Measurements from ENCODE around the gene ZNF776. TPM values are rescaled to one million over a fixed set of nuclear protein-coding genes. Genes with fewer than 3 reads are reported as not detected.
A peak's percentile ranks its signal among the peaks of the same experiment; 100 is the strongest.

ZNF776 gene
- total RNA-seq: 29.1 to 30.4 TPM (median 29.7 TPM) in 3 replicates

DNA sequence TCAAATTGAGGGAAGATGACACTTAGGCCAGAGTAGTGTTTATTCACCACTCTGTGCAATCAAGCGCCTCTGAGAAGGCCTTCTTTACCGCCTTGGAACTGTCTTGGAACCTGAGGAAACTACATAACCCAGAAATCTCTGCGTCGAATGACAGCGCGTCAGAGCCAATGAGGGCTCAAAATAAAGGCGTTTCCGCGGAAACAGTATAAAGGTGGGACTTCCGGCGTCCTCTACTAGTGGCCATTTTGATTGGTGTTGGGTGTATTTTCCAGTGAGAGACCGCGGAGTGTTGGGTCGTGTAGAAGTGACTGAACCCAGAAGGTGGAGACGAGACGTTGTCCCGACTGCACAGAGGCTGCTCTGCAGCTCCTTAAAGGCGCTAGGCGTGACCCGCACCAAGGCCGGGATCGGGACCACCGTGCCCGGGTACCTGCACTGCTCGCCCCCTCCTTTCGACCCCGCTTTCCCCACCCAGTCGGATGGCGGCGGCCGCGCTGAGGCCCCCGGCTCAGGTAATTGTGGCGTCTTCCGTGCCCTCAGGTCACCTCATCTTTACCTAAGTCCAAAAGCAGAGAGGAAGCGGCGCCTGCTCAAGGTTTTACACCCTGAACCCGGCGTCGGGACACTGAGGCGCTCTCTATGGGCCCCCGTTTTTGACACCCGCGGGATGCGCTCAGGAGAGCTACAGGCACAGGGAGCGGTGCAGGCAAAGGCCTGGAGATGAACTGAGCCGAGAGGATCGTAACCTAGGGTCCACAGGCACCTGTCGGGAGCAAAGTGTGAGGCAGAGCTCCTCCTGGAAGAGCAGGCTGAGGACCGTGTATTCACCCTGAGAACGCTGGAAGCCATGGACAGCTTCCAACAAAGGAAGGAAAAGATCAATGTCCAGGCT is at the start of gene ZNF776:
Gene ZNF776 (plus strand): TSS at position 236 of the 892 bp plus-strand sequence. CDS start 244 bp downstream, at position 480.
- Mint-ChIP-seq H3K27ac (peak within 1 kb of the TSS; percentile 96), H3K9me3 (peaks cover 26% of the 10 kb centered on the region), H3K36me3 (peaks cover 38% of the 10 kb centered on the region), H3K27me3 (ENCODE audit: low read depth) (no peaks in the 10 kb centered on the region), H3K4me3 (peak within 1 kb of the TSS; percentile 99), H3K4me1 (peaks cover 15% of the 10 kb centered on the region)
- peak; percentile 63 to 73 for DNase-seq (ENCODE audit: low spot score in 2 of 2, unreplicated experiment in 2 of 2)
- TF ChIP-seq, protein P1, sequence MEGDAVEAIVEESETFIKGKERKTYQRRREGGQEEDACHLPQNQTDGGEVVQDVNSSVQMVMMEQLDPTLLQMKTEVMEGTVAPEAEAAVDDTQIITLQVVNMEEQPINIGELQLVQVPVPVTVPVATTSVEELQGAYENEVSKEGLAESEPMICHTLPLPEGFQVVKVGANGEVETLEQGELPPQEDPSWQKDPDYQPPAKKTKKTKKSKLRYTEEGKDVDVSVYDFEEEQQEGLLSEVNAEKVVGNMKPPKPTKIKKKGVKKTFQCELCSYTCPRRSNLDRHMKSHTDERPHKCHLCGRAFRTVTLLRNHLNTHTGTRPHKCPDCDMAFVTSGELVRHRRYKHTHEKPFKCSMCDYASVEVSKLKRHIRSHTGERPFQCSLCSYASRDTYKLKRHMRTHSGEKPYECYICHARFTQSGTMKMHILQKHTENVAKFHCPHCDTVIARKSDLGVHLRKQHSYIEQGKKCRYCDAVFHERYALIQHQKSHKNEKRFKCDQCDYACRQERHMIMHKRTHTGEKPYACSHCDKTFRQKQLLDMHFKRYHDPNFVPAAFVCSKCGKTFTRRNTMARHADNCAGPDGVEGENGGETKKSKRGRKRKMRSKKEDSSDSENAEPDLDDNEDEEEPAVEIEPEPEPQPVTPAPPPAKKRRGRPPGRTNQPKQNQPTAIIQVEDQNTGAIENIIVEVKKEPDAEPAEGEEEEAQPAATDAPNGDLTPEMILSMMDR (IDR thresholded peaks at IDR 0.05; ENCODE audit: unreplicated experiment): no peak

- TF ChIP-seq, protein P1 (IDR thresholded peaks at IDR 0.05; ENCODE audit: unreplicated experiment): no peak
- no peak for DNase-seq (ENCODE audit: low spot score in 2 of 2, unreplicated experiment in 2 of 2)
- no peak overlapping the region for H3K27ac Mint-ChIP-seq
- no peaks in the 10 kb centered on the region for H3K27me3 Mint-ChIP-seq (ENCODE audit: low read depth)
- H3K36me3 Mint-ChIP-seq: peaks cover 92% of the 10 kb centered on the region
- no peak overlapping the region for H3K4me3 Mint-ChIP-seq
- peaks cover 65% of the 10 kb centered on the region for H3K9me3 Mint-ChIP-seq
- peaks cover 4% of the 10 kb centered on the region for H3K4me1 Mint-ChIP-seq
These were observed 45.0 kb upstream of the ZNF776 start for GRCh38 chr19:57701625-57702024.

DNA sequence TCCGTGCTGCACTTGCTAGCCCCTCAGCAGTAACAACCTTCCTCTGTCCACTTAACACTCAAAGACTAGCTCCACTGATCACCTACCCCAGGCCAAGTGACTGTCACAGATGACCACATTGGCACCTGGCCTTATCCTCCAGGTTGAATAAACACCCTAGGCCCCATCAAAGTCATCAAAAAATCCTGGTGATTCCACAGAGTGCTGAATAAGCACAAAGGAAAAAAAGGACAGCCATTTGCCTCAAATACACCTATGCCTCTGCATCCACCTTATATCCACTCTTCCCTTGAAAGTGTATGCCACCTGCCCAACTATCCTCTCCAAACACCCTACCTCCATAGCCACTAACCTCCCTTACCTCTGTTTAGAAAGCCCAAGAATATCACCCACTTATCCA is 40.3 kb upstream of the ZNF776 start:
- Mint-ChIP-seq H3K9me3 (peaks cover 51% of the 10 kb centered on the region), H3K36me3 (peaks cover 66% of the 10 kb centered on the region), H3K4me3 (peak overlapping the region; percentile 30), H3K27me3 (ENCODE audit: low read depth) (no peaks in the 10 kb centered on the region), H3K4me1 (peaks cover 21% of the 10 kb centered on the region), H3K27ac (no peak overlapping the region)
- no peak for DNase-seq (ENCODE audit: low spot score in 2 of 2, unreplicated experiment in 2 of 2)
- TF ChIP-seq, protein P1 (IDR thresholded peaks at IDR 0.05; ENCODE audit: unreplicated experiment): no peak

- peak within 1 kb of the TSS; percentile 98 for H3K27ac Mint-ChIP-seq
- peaks cover 33% of the 10 kb centered on the region for H3K9me3 Mint-ChIP-seq
- peak within 1 kb of the TSS; percentile 92 for H3K4me3 Mint-ChIP-seq
- no peaks in the 10 kb centered on the region for H3K27me3 Mint-ChIP-seq (ENCODE audit: low read depth)
- TF ChIP-seq, protein P1 (IDR thresholded peaks at IDR 0.05; ENCODE audit: unreplicated experiment): no peak
- peaks cover 21% of the 10 kb centered on the region for H3K4me1 Mint-ChIP-seq
- DNase-seq (ENCODE audit: low spot score in 2 of 2, unreplicated experiment in 2 of 2): peak; percentile 37 to 70
- peaks cover 45% of the 10 kb centered on the region for H3K36me3 Mint-ChIP-seq
These were observed 37.8 kb upstream of the ZNF776 start, which contains the start of gene ZNF154 for GRCh38 chr19:57708641-57709361. Gene ZNF154 (minus strand): TSS chr19:57709204. CDS start chr19:57708971, 233 bp downstream.

- Mint-ChIP-seq H3K4me3 (peak overlapping the region; percentile 92), H3K27me3 (ENCODE audit: low read depth) (no peaks in the 10 kb centered on the region), H3K36me3 (peaks cover 45% of the 10 kb centered on the region), H3K9me3 (peaks cover 28% of the 10 kb centered on the region), H3K27ac (peak overlapping the region; percentile 98), H3K4me1 (peaks cover 21% of the 10 kb centered on the region)
- TF ChIP-seq, protein P1 (IDR thresholded peaks at IDR 0.05; ENCODE audit: unreplicated experiment): no peak
- no peak for DNase-seq (ENCODE audit: low spot score in 2 of 2, unreplicated experiment in 2 of 2)
These were observed 37.0 kb upstream of the ZNF776 start for GRCh38 chr19:57709616-57710015.

Data from mesothelial cell of epicardium (in vitro differentiated cells).